Brain microvascular endothelial cell (primary cell): ENCODE data around the gene ACAA1.

Source experiments
- DNase-seq: peaks from one replicate; pipeline ENCODE4 v3.0.0-alpha.2; 2020
- H3K27ac ChIP-seq: fragments of 250-450 bp; sonication (Bioruptor Pico); 2 replicates; pipeline ENCODE4 v1.5.1; 2020; ENCODE audit warnings: mild to moderate bottlenecking, moderate library complexity
- H3K27me3 ChIP-seq: fragments of 250-450 bp; sonication (Bioruptor Pico); replicated peaks from 2 replicates; pipeline ENCODE4 v1.5.1; 2020; ENCODE audit warnings: mild to moderate bottlenecking
- H3K36me3 ChIP-seq: fragments of 250-450 bp; sonication (Bioruptor Pico); replicated peaks from 2 replicates; pipeline ENCODE4 v1.5.1; 2020; ENCODE audit warnings: mild to moderate bottlenecking
- H3K4me3 ChIP-seq: 2 replicates; pipeline ENCODE4 v1.5.1; 2011; ENCODE audit warnings: low read depth, mild to moderate bottlenecking, control low read depth, low read length, moderate library complexity
- in situ Hi-C: cut with HindIII; loops from 2 replicates; pipeline ENCODE4 v1.10.0; 2017; ENCODE audit warnings: low sequenced_read_pairs, low pct_ligation_motif_present
- TF ChIP-seq, protein P1 (sequence below): IDR thresholded peaks from 2 replicates; pipeline ENCODE4 v1.5.1; 2011; ENCODE audit warnings: low read depth, mild to moderate bottlenecking, moderate library complexity, low read length, control low read depth, inconsistent platforms; ENCODE audit errors: missing control alignments

Gene ACAA1

DNA sequence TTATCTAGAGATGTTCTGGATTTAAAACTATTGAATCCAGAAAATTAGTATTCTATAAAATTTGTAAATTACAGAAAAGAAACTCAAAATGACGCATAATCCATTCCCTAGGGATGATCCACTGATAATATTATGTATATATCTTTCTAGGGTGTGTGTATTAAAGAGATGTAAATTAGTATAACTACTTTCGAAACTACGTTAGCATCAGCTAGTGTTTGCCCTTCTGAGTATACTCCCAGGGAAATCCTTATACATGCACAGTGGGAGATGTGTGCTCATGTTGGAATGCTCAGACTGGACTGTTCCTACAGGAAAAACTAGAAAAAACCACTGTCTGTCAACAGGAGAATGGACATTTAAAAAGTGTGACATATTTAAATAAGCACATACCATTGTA is 36.4 kb downstream of the ACAA1 start:
- Histone ChIP-seq H3K36me3 (no peaks in the 10 kb centered on the region), H3K27me3 (peaks cover 5% of the 10 kb centered on the region), H3K4me3 (no peak overlapping the region), H3K27ac (no peak overlapping the region)
- in situ Hi-C loops = no loop called here
- no peak for DNase-seq
- TF ChIP-seq, protein P1, sequence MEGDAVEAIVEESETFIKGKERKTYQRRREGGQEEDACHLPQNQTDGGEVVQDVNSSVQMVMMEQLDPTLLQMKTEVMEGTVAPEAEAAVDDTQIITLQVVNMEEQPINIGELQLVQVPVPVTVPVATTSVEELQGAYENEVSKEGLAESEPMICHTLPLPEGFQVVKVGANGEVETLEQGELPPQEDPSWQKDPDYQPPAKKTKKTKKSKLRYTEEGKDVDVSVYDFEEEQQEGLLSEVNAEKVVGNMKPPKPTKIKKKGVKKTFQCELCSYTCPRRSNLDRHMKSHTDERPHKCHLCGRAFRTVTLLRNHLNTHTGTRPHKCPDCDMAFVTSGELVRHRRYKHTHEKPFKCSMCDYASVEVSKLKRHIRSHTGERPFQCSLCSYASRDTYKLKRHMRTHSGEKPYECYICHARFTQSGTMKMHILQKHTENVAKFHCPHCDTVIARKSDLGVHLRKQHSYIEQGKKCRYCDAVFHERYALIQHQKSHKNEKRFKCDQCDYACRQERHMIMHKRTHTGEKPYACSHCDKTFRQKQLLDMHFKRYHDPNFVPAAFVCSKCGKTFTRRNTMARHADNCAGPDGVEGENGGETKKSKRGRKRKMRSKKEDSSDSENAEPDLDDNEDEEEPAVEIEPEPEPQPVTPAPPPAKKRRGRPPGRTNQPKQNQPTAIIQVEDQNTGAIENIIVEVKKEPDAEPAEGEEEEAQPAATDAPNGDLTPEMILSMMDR = no peak

DNA sequence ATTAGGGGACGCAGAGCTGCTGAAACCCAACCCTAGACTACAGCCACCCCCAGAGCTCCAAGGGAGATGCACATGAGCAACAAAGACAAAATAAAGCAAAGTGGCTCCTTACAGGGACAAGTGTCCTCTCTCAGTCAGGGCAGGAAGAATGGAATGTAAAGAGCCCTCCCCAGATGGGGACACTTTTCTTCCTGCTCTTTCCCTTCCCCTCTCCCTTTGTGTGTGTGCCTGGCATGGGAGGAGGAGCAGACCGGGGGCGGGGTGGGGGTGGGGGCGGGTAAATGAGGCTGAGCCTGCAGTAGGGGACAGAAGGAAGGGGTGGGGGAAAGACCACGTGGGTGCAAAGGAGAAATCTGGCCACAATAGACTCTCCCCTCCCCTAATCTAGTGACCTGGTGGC is 37.4 kb downstream of the ACAA1 start:
- H3K27me3 ChIP-seq = peaks cover 5% of the 10 kb centered on the region
- in situ Hi-C loops = no loop called here
- DNase-seq = no peak
- no peak overlapping the region for H3K27ac ChIP-seq
- no peaks in the 10 kb centered on the region for H3K36me3 ChIP-seq
- TF ChIP-seq, protein P1 = no peak
- H3K4me3 ChIP-seq = no peak overlapping the region

DNA sequence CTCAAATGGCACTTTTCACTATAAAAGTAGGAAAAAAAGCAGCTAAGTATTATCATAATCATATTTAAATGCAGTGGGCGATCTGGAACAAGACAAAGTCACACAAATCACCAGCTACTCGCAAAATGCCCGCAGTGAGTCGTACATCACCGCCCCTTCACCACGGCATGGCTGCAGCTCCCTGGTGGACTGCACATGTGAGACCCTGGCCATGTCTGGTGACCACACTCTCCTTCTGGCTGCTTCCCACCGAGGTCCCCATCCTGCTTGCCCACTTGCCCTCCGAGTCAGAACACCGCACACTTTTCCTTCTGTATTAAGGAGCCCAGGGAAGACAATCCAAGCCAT is 38.6 kb downstream of the ACAA1 start:
- DNase-seq = no peak
- H3K27me3 ChIP-seq = peaks cover 5% of the 10 kb centered on the region
- TF ChIP-seq, protein P1 = no peak
- no peaks in the 10 kb centered on the region for H3K36me3 ChIP-seq
- no peak overlapping the region for H3K4me3 ChIP-seq
- no peak overlapping the region for H3K27ac ChIP-seq
- in situ Hi-C loops = no loop called here

DNA sequence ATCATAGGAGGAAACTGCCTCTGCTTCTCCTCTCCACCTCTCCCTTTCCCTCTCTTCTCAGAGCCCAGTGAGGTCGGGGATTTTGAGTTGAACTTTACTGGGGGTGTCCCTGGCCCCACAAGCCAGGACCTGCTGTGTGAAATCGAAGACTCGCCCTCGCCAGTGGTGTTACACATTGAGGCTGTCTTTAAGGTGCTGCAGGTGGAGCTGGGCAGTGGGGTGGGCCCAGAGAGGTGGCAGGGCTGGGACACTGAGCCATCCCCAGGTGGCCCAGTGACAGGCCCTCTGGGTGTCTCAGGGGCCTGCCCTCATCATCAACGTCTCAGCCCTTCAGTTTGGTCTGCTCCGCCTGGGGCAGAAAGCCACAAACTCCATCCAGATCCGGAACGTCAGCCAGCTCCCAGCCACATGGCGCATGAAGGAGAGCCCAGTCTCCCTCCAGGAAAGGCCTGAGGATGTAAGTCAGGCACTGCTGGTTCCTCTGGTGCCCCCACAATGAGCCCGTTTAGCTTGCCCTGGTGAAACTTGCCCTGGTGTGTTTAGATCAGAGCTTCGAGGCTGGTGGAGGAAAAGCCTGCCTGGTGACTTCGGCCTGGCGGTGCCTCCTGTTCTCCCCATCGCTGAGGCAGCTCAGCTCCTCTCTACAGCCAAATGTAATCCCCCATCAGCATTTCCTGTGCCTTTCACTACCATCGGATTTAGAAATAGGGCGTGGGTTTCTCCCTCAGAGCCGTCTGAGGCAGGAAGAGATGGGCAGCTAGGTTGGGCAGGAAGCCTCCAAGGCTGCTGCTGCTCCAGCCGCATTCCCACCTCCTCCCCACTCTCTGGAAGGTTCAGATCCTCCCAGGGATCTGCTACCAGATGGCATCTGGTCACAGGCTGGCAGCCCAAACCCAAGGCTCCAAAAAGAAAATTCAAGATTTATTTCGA is 39.2 kb downstream of the ACAA1 start:
- in situ Hi-C loops = no loop called here
- Histone ChIP-seq H3K4me3 (no peak overlapping the region), H3K36me3 (no peaks in the 10 kb centered on the region), H3K27ac (no peak overlapping the region), H3K27me3 (peaks cover 5% of the 10 kb centered on the region)
- DNase-seq = no peak
- TF ChIP-seq, protein P1 = no peak

DNA sequence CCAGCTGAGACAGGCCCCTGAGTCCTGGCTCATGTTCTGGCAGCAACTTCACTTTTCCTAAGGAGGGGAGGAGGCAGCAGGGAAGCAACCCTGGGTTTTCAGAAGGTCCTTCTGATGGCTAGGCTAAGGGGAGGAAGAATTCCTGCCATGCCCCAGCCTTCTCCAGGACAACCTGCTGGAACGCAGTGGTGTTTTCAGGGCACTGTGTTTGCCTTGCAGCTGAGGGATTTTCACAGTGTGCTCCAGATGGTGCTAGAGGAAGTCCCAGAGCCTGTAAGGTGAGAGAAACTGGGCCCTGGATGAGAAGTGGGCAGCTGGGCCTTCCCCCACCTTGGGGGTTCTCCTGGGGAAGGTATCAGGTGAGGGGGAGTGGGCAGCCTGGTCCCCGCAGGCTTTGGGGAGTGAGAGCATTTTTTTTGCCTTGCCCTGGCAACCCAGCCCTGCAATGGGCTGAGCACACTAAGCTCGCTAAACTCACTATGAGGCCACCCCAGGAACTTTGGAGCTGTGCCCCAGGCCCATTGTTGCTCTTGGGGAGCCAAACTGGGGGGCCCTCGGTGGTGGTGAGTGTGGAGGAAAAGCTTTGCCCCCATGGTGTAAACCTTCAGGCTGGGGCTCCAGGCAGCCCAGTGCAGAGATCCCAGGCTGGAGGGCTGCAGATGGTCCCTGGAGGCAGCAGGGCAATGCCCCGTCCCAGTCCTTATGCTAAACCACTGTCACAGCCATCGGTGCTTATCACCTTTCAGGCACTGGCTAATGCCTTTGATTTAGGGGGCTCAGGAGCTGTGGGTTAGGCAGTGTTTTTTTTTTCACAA is 41.1 kb downstream of the ACAA1 start:
- in situ Hi-C loops = no loop called here
- Histone ChIP-seq H3K4me3 (no peak overlapping the region), H3K36me3 (no peaks in the 10 kb centered on the region), H3K27ac (no peak overlapping the region), H3K27me3 (peaks cover 5% of the 10 kb centered on the region)
- no peak for DNase-seq
- TF ChIP-seq, protein P1 = no peak
